HG02852 (cell line): ENCODE measurements around the gene TMPRSS11A.
A peak's percentile ranks its signal among the peaks of the same experiment; 100 is the strongest.

ENCODE experiments used
- ATAC-seq: cut with Tn5 transposase; IDR thresholded peaks from one replicate; pipeline ENCODE4 v1.9.1; 2021; ENCODE audit warnings: mild to moderate bottlenecking, moderate library complexity; ENCODE audit not compliant: unreplicated experiment

TMPRSS11A gene

DNA sequence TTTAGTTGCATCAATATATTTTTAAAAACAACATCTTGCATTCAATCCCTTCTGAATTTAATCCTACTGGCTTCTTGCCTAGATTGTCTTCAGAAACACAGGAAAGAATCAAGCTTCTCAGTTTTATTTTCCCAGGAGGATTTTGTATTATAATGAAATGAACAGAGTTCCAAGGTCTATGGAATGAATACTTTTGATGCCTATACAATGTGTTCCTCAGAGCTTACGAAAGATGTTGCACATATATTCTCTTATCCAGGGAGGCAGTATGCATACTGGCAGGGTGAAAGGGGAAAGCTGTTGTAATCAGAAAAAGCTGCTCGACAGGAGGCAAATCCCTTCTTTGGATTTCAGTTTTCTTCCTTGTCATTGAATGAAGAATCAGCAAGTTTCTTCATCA is 88.3 kb downstream of the TMPRSS11A start:
- no peak for ATAC-seq

GRCh38 chr4:67873116-67873515 is 90.2 kb downstream of the TMPRSS11A start:
- no peak for ATAC-seq

GRCh38 chr4:67871867-67872266 is 91.4 kb downstream of the TMPRSS11A start:
- peak; percentile 88 for ATAC-seq

GRCh38 chr4:67869580-67870190 is 93.6 kb downstream of the TMPRSS11A start:
- ATAC-seq = no peak

DNA sequence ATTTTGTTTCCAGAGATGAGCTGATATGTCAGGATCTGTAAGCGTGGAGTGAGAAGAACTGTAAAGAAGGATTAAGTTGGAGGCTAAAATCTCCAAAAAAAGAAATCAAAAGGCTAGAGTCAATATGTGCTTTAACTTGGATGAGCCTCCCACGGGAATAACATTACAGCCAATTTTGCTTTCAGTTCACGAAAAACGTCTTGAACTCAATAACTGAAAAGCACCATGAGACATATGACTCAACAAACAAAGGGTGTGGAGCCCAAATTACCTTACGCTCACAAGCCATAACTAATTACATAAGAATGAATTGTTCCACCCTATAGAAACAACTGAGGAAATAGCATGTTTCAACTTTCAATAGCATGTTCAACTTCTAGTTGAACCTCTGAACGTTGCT is 101.8 kb downstream of the TMPRSS11A start:
- ATAC-seq = no peak
